HCT116 (cell line): ENCODE measurements around the gene NIN.

Experiments used
- ATF3 ChIP-seq: IDR thresholded peaks from 2 replicates; pipeline ENCODE4 v1.6.1; 2012
- CTCF ChIP-seq, 3 experiments: fragments of 200-600 bp in 1 of 3; sonication (generic) in 1 of 3; IDR thresholded peaks in 2 of 3; conservative IDR thresholded peaks in 1 of 3; 2 replicates each; pipeline ENCODE4 v1.5.1; 2012 to 2017; ENCODE audit warnings: low read depth in 2 of 3, low read length in 2 of 3, antibody characterized with exemption in 1 of 3, borderline replicate concordance in 1 of 3, control low read depth in 1 of 3, mild to moderate bottlenecking in 1 of 3, mixed read lengths in 1 of 3, mixed run types in 1 of 3, moderate library complexity in 1 of 3; ENCODE audit not compliant: insufficient read depth in 1 of 3
- EGR1 ChIP-seq: IDR thresholded peaks from 2 replicates; pipeline ENCODE4 v1.6.1; 2012; ENCODE audit warnings: low read depth
- EZH2 ChIP-seq: fragments of 200-600 bp; sonication (generic); IDR thresholded peaks from 2 replicates; pipeline ENCODE4 v1.6.1; 2017; ENCODE audit warnings: antibody characterized with exemption, mixed run types
- EZH2phosphoT487 ChIP-seq: fragments of 200-600 bp; IDR thresholded peaks from 2 replicates; pipeline ENCODE4 v1.6.1; 2018; ENCODE audit warnings: antibody characterized with exemption, borderline replicate concordance
- POLR2A ChIP-seq: IDR thresholded peaks from 2 replicates; pipeline ENCODE4 v1.7.0; 2011; ENCODE audit warnings: borderline replicate concordance; ENCODE audit not compliant: insufficient read depth, insufficient read length; ENCODE audit errors: extremely low read depth
- POLR2AphosphoS5 ChIP-seq: IDR thresholded peaks from 2 replicates; pipeline ENCODE4 v1.6.1; 2011; ENCODE audit warnings: mild to moderate bottlenecking, low read depth, low read length, moderate library complexity
- RAD21 ChIP-seq: IDR thresholded peaks from 2 replicates; pipeline ENCODE4 v1.6.1; 2012; ENCODE audit warnings: low read depth, mild to moderate bottlenecking
- SIN3A ChIP-seq: IDR thresholded peaks from 2 replicates; pipeline ENCODE4 v1.6.1; 2012; ENCODE audit warnings: low read depth
- SP1 ChIP-seq: IDR thresholded peaks from 2 replicates; pipeline ENCODE4 v1.6.1; 2012; ENCODE audit warnings: low read depth

GRCh38 chr14:50795142-50795541 lies 35.8 kb downstream of the NIN start:
- no peak for TF ChIP-seq POLR2A
- no peak for TF ChIP-seq RAD21
- no peak for TF ChIP-seq ATF3
- TF ChIP-seq CTCF (IDR thresholded peaks at IDR 0.05 in 2 of 3, conservative IDR thresholded peaks at IDR 0.05 in 1 of 3; ENCODE audit: borderline replicate concordance in 1 of 3, insufficient read depth in 1 of 3, low read depth in 2 of 3, low read length in 2 of 3): no peak
- no peak for TF ChIP-seq EGR1
- no peak for TF ChIP-seq SIN3A
- TF ChIP-seq EZH2: no peak
- no peak for TF ChIP-seq EZH2phosphoT487
- no peak for TF ChIP-seq POLR2AphosphoS5
- no peak for TF ChIP-seq SP1
